NCI-H1417 (cell line): ENCODE results near the gene BOC.

ENCODE experiments used
- DNase-seq, 3 experiments: peaks; one replicate each; lab custom pipeline; 2025; lab: John Stamatoyannopoulos, UW

BOC gene

GRCh38 chr3:113269661-113270060 lies 58.3 kb downstream of the BOC start:
- no peak for DNase-seq

GRCh38 chr3:113270068-113270467 lies 58.7 kb downstream of the BOC start:
- no peak for DNase-seq

- no peak for DNase-seq
Observed at GRCh38 chr3:113270786-113271185, 59.4 kb downstream of the BOC start.

- peak; percentile 17 to 60 (median 47) for DNase-seq
Observed at GRCh38 chr3:113271189-113271588, 59.8 kb downstream of the BOC start.

- peak in 2 of 3 experiments; percentile 47 to 60 for DNase-seq
Observed at GRCh38 chr3:113271594-113272384, 60.4 kb downstream of the BOC start.

- no peak for DNase-seq
Observed at GRCh38 chr3:113272385-113272779, 61.0 kb downstream of the BOC start.

- no peak for DNase-seq
Observed at GRCh38 chr3:113273011-113273410, 61.7 kb downstream of the BOC start.

- no peak for DNase-seq
Observed at GRCh38 chr3:113273604-113274378, 62.4 kb downstream of the BOC start.

GRCh38 chr3:113274425-113275257 lies 63.3 kb downstream of the BOC start:
- peak in 1 of 3 experiments; percentile 26 for DNase-seq

GRCh38 chr3:113275258-113275556 lies 63.9 kb downstream of the BOC start:
- no peak for DNase-seq

GRCh38 chr3:113275583-113275928 lies 64.2 kb downstream of the BOC start:
- DNase-seq, result no peak

GRCh38 chr3:113275929-113276750 lies 64.8 kb downstream of the BOC start:
- peak; percentile 6 to 51 (median 31) for DNase-seq

GRCh38 chr3:113276751-113277080 lies 65.4 kb downstream of the BOC start:
- DNase-seq, result no peak

GRCh38 chr3:113277414-113277813 lies 66.1 kb downstream of the BOC start:
- DNase-seq, result no peak

GRCh38 chr3:113277941-113278598 lies 66.7 kb downstream of the BOC start:
- no peak for DNase-seq

GRCh38 chr3:113278599-113278955 lies 67.2 kb downstream of the BOC start:
- no peak for DNase-seq

GRCh38 chr3:113279686-113280085 lies 68.3 kb downstream of the BOC start:
- DNase-seq, result no peak

GRCh38 chr3:113283306-113283705 lies 71.9 kb downstream of the BOC start:
- no peak for DNase-seq

GRCh38 chr3:113284453-113285050 lies 73.2 kb downstream of the BOC start:
- DNase-seq, result no peak

GRCh38 chr3:113285226-113285625 lies 73.9 kb downstream of the BOC start:
- DNase-seq, result no peak

GRCh38 chr3:113285741-113286140 lies 74.4 kb downstream of the BOC start:
- DNase-seq, result no peak
